Keratinocyte (primary cell): Measurements from ENCODE around the gene KLRC1.

Experiments used
- EZH2 ChIP-seq: IDR thresholded peaks from one replicate; pipeline ENCODE4 v1.6.1; 2012; ENCODE audit warnings: inconsistent platforms, mild to moderate bottlenecking, low read length, moderate library complexity
- TF ChIP-seq, protein P1 (sequence below), 3 experiments: IDR thresholded peaks in 1 of 3; conservative IDR thresholded peaks in 1 of 3; optimal IDR thresholded peaks in 1 of 3; 2 replicates in 2 of 3; 3 replicates in 1 of 3; pipeline versions ENCODE3 to v1.5.1; 2011; ENCODE audit warnings: low read length in 3 of 3, mild to moderate bottlenecking in 3 of 3, moderate library complexity in 2 of 3, control low read depth in 1 of 3, inconsistent platforms in 1 of 3; ENCODE audit not compliant: insufficient read depth in 2 of 3; ENCODE audit errors: extremely low read depth in 1 of 3

GRCh38 chr12:10456856-10457255 is 3.7 kb upstream of the KLRC1 start:
- TF ChIP-seq EZH2 = no peak
- TF ChIP-seq, protein P1, sequence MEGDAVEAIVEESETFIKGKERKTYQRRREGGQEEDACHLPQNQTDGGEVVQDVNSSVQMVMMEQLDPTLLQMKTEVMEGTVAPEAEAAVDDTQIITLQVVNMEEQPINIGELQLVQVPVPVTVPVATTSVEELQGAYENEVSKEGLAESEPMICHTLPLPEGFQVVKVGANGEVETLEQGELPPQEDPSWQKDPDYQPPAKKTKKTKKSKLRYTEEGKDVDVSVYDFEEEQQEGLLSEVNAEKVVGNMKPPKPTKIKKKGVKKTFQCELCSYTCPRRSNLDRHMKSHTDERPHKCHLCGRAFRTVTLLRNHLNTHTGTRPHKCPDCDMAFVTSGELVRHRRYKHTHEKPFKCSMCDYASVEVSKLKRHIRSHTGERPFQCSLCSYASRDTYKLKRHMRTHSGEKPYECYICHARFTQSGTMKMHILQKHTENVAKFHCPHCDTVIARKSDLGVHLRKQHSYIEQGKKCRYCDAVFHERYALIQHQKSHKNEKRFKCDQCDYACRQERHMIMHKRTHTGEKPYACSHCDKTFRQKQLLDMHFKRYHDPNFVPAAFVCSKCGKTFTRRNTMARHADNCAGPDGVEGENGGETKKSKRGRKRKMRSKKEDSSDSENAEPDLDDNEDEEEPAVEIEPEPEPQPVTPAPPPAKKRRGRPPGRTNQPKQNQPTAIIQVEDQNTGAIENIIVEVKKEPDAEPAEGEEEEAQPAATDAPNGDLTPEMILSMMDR (optimal IDR thresholded peaks at IDR 0.05 in 1 of 3, IDR thresholded peaks at IDR 0.05 in 1 of 3, conservative IDR thresholded peaks at IDR 0.05 in 1 of 3; ENCODE audit: extremely low read depth in 1 of 3, insufficient read depth in 2 of 3, low read length in 3 of 3) = no peak
